AG09319 (cell line): ENCODE measurements around the gene QRSL1.
"Not testable (repeated sequence)": the region's sequence is repeated elsewhere in the genome, so short reads cannot be mapped to it uniquely, and the experiment has no call there.

Experiments used
- DNase-seq: peaks from one replicate; pipeline ENCODE4 v3.0.0-alpha.2; 2010; ENCODE audit warnings: low read depth; ENCODE audit errors: extremely low read depth
- TF ChIP-seq, protein P1 (sequence below): IDR thresholded peaks from 2 replicates; pipeline ENCODE4 v1.5.1; 2011; ENCODE audit warnings: low read depth, mild to moderate bottlenecking, inconsistent platforms, low read length, moderate library complexity

The QRSL1 gene

GRCh38 chr6:106629103-106629858 is at the start of gene QRSL1, which contains the start of gene RTN4IP1:
Gene QRSL1 (plus strand): TSS chr6:106629578. CDS start chr6:106629682, 104 bp downstream.
Gene RTN4IP1 (minus strand): TSS chr6:106629498. CDS start chr6:106629021, 477 bp downstream.
- TF ChIP-seq, protein P1, sequence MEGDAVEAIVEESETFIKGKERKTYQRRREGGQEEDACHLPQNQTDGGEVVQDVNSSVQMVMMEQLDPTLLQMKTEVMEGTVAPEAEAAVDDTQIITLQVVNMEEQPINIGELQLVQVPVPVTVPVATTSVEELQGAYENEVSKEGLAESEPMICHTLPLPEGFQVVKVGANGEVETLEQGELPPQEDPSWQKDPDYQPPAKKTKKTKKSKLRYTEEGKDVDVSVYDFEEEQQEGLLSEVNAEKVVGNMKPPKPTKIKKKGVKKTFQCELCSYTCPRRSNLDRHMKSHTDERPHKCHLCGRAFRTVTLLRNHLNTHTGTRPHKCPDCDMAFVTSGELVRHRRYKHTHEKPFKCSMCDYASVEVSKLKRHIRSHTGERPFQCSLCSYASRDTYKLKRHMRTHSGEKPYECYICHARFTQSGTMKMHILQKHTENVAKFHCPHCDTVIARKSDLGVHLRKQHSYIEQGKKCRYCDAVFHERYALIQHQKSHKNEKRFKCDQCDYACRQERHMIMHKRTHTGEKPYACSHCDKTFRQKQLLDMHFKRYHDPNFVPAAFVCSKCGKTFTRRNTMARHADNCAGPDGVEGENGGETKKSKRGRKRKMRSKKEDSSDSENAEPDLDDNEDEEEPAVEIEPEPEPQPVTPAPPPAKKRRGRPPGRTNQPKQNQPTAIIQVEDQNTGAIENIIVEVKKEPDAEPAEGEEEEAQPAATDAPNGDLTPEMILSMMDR, result no peak
- DNase-seq, result peak; percentile 66

- DNase-seq, result no peak
- TF ChIP-seq, protein P1, result no peak
Observed at GRCh38 chr6:106581468-106581867, 47.9 kb upstream of the QRSL1 start.

DNA sequence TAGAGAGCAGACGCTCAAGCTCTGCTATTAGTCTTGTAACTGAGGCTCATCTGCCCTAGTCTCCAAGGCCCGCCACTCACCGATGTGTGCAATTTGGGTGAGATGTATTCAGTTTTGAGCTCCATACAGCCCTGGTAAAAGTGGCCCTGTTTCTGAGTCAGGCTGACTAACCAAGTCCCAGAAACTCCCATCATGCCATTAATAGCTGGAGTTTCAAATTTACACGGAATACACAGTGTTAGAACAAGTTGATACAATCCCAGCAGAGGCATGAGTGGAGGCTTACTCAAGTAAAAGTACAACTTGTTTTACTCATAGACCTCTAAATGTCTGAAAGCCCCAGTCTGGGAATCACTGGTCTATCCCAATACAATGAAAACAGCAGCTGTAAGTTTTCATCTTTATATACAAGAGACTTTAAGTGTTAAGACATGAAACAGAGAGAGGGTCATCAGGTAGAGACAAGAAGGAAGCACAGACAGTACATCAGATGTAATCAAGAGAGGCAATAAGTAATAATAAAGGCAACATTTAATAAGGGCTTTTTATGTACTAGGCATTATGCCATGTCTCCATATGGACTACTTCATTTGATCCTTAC is 42.5 kb upstream of the QRSL1 start:
- DNase-seq, result no peak
- TF ChIP-seq, protein P1, result no peak

DNA sequence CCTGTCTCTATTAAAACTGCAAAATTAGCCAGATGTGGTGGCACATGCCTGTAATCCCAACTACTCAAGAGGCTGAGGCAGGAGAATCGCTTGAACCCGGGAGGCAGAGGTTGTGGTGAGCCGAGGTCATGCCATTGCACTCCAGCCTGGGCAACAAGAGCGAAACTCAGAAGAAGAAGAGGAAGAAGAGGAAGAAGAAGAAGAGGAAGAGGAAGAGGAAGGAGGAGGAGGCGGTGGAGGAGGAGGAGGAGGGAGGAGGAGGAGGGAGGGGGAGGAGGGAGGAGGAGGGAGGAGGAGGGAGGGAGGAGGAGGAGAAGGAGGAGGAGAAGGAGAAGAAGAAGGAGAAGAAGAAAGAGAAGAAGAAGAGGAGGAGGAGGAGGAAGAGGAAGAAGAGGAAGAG is 40.4 kb upstream of the QRSL1 start:
- DNase-seq, result not testable (repeated sequence)

DNA sequence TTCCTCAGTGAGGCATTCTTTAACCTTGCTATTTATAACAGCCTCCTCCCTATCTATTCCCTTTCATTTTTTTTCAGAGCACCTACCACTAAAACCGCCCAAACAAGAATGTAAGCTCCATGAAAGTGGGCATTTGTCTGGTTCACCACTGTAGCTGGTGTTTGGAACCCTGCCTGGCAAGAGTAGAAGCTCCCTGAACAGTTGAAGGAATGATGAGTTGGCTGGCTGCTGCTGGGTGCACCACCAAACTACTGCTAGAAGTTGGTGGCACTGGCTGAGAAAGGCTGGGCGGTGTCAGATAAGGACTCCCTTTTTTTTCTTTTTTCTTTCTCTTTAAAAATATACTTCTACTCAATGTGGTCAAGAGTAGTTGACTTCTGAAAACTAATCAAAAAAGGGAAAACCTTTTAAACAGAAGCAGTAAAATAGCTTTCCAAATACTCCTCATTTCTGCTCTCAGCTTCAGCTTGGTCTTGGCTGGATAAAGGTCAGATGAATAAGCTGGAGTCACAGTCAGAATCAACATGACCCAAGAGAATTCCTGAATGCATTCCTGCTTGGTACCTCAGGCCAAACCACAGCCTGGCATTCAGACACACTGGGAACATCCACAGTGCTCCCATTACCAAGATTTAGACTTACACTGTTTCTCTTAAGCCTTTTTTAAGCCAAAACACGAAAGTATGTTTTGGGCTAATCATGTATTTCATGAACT is 38.1 kb upstream of the QRSL1 start:
- peak; percentile 46 for DNase-seq
- TF ChIP-seq, protein P1, result no peak

DNA sequence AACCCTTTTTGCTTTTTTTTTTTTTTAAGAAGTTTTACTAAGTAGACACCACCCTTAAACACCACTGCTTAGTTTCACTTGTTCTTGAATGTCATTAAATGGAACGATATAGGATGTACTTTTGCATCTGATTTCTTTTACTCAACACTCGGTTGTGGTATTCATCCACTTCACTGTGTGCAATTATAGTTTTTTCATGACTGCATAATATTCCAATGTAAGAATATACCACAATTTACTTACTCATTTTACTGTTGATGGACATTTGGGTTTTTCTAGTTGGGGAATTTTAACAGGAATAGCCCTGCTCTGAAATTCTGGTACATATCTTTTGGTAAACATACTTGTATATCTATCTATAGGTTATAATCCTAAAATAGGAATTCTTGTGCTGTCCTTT is 29.9 kb upstream of the QRSL1 start:
- TF ChIP-seq, protein P1, result no peak
- no peak for DNase-seq

- DNase-seq, result no peak
- TF ChIP-seq, protein P1, result no peak
Observed at GRCh38 chr6:106600329-106600728, 29.0 kb upstream of the QRSL1 start.
